ENCODE measurements around the gene TAMM41.
A peak's percentile ranks its signal among the peaks of the same experiment; 100 is the strongest.
"Not testable (repeated sequence)": the region's sequence is repeated elsewhere in the genome, so short reads cannot be mapped to it uniquely, and the experiment has no call there.

TAMM41 gene

GRCh38 chr3:11814663-11815062 is 32.0 kb downstream of the TAMM41 start:
- DNase-seq: no peak

GRCh38 chr3:11810276-11810675 is 36.4 kb downstream of the TAMM41 start:
- DNase-seq: peak; percentile 66

GRCh38 chr3:11808231-11808630 is 38.5 kb downstream of the TAMM41 start:
- DNase-seq: no peak

- no peak for DNase-seq
These were observed 39.0 kb downstream of the TAMM41 start for GRCh38 chr3:11807686-11808085.

- no peak for DNase-seq
These were observed 41.0 kb downstream of the TAMM41 start for GRCh38 chr3:11805716-11806115.

GRCh38 chr3:11803977-11804892 is 42.5 kb downstream of the TAMM41 start:
- peak; percentile 67 for DNase-seq

GRCh38 chr3:11799791-11800190 is 46.9 kb downstream of the TAMM41 start:
- DNase-seq: no peak

- no peak for DNase-seq
These were observed 51.8 kb downstream of the TAMM41 start for GRCh38 chr3:11794927-11795326.

- no peak for DNase-seq
These were observed 55.1 kb downstream of the TAMM41 start for GRCh38 chr3:11791339-11792200.

GRCh38 chr3:11789412-11789811 is 57.3 kb downstream of the TAMM41 start:
- no peak for DNase-seq

- DNase-seq: no peak
These were observed 61.7 kb downstream of the TAMM41 start for GRCh38 chr3:11784971-11785377.

GRCh38 chr3:11780341-11780740 is 66.3 kb downstream of the TAMM41 start:
- DNase-seq: no peak

GRCh38 chr3:11779626-11780025 is 67.1 kb downstream of the TAMM41 start:
- DNase-seq: peak; percentile 9

- DNase-seq: no peak
These were observed 68.4 kb downstream of the TAMM41 start for GRCh38 chr3:11778248-11778647.

- DNase-seq: no peak
These were observed 70.3 kb downstream of the TAMM41 start for GRCh38 chr3:11776346-11776745.

GRCh38 chr3:11775493-11775892 is 71.2 kb downstream of the TAMM41 start:
- no peak for DNase-seq

- DNase-seq: peak; percentile 50
These were observed 72.3 kb downstream of the TAMM41 start for GRCh38 chr3:11774296-11774877.

GRCh38 chr3:11771931-11772330 is 74.8 kb downstream of the TAMM41 start:
- DNase-seq: not testable (repeated sequence)

- peak; percentile 75 for DNase-seq
These were observed 76.0 kb downstream of the TAMM41 start for GRCh38 chr3:11770477-11771391.

- no peak for DNase-seq
These were observed 76.8 kb downstream of the TAMM41 start for GRCh38 chr3:11769704-11770476.

- no peak for DNase-seq
These were observed 78.1 kb downstream of the TAMM41 start for GRCh38 chr3:11768604-11769003.

Data from fibroblast of skin of back (primary cell).